Neural cell (in vitro differentiated cells): ENCODE measurements around the gene CD72. TPM values are rescaled to one million over a fixed set of nuclear protein-coding genes. Genes with fewer than 3 reads are reported as not detected.

Experiments
- H2AFZ ChIP-seq: fragments of 200-600, 300-800 bp; sonication (generic), shearing (Covaris generic); 2 replicates; pipeline ENCODE4 v1.6.0; 2014; ENCODE audit warnings: low read depth, mild to moderate bottlenecking, antibody characterized with exemption, low read length, moderate library complexity
- H3F3A ChIP-seq: fragments of 200-600 bp; shearing (Covaris generic); 2 replicates; pipeline ENCODE4 v1.6.1; 2016; ENCODE audit warnings: mild to moderate bottlenecking, moderate library complexity, mixed read lengths, antibody characterized with exemption, low read length; ENCODE audit not compliant: insufficient read depth, poor library complexity, severe bottlenecking
- H3K27ac ChIP-seq: fragments of 200-600, 300-800 bp; sonication (generic), shearing (Covaris generic); 2 replicates; pipeline ENCODE4 v1.5.1; 2014; ENCODE audit warnings: mild to moderate bottlenecking, low read length, moderate library complexity
- H3K27me3 ChIP-seq: fragments of 300-800, 200-600 bp; sonication (generic), shearing (Covaris generic); 2 replicates; pipeline ENCODE4 v1.6.0; 2014; ENCODE audit warnings: mild to moderate bottlenecking, low read depth, low read length, moderate library complexity; ENCODE audit not compliant: insufficient read depth
- H3K36me3 ChIP-seq: fragments of 300-800, 200-600 bp; sonication (generic), shearing (Covaris generic); 2 replicates; pipeline ENCODE4 v1.5.1; 2014; ENCODE audit warnings: mild to moderate bottlenecking, antibody characterized with exemption, low read length, moderate library complexity; ENCODE audit not compliant: insufficient read depth
- H3K4me2 ChIP-seq: fragments of 300-800, 200-600 bp; sonication (generic), shearing (Covaris generic); 2 replicates; pipeline ENCODE4 v1.6.0; 2014; ENCODE audit warnings: mild to moderate bottlenecking, low read length
- H3K4me3 ChIP-seq: fragments of 300-800, 200-600 bp; sonication (generic), shearing (Covaris generic); 2 replicates; pipeline ENCODE4 v1.5.1; 2014; ENCODE audit warnings: mild to moderate bottlenecking, low read length, moderate library complexity
- H3K79me2 ChIP-seq: fragments of 200-600 bp; shearing (Covaris generic); replicated peaks from 2 replicates; pipeline ENCODE4 v1.6.0; 2014; ENCODE audit warnings: mild to moderate bottlenecking, low read length, moderate library complexity; ENCODE audit not compliant: insufficient read depth
- H3K9ac ChIP-seq: fragments of 300-800, 200-600 bp; sonication (generic), shearing (Covaris generic); 2 replicates; pipeline ENCODE4 v1.6.1; 2016; ENCODE audit warnings: mild to moderate bottlenecking, low read length, mixed read lengths
- H3K9me2 ChIP-seq: fragments of 200-600 bp; shearing (Covaris generic); 2 replicates; pipeline ENCODE4 v1.6.1; 2016; ENCODE audit warnings: mild to moderate bottlenecking, low read length, mixed read lengths; ENCODE audit not compliant: insufficient read depth
- H3K9me3 ChIP-seq: fragments of 200-600, 300-800 bp; sonication (generic), shearing (Covaris generic); 2 replicates; pipeline ENCODE4 v1.6.1; 2016; ENCODE audit warnings: mild to moderate bottlenecking, mixed run types, low read length, moderate library complexity, mixed read lengths
- H4K20me1 ChIP-seq: fragments of 200-600 bp; shearing (Covaris generic); 2 replicates; pipeline ENCODE4 v1.6.1; 2016; ENCODE audit warnings: mild to moderate bottlenecking, mixed run types; ENCODE audit not compliant: insufficient read depth
- EP300 ChIP-seq: fragments of 450-650 bp; conservative IDR thresholded peaks from 2 replicates; pipeline ENCODE4 v1.6.1; 2014; ENCODE audit warnings: antibody characterized with exemption, mild to moderate bottlenecking, moderate library complexity; ENCODE audit not compliant: poor library complexity, severe bottlenecking
- EZH2 ChIP-seq: fragments of 200-600, 300-800 bp; shearing (Covaris generic), sonication (generic); IDR thresholded peaks from 2 replicates; pipeline ENCODE4 v1.6.1; 2014; ENCODE audit warnings: antibody characterized with exemption, low read length, borderline replicate concordance, mild to moderate bottlenecking; ENCODE audit not compliant: insufficient read depth, poor library complexity, severe bottlenecking
- MXI1 ChIP-seq: fragments of 450-650 bp; conservative IDR thresholded peaks from 2 replicates; pipeline ENCODE4 v1.6.1; 2014; ENCODE audit warnings: antibody characterized with exemption, mild to moderate bottlenecking; ENCODE audit not compliant: poor library complexity, severe bottlenecking
- POLR2AphosphoS5 ChIP-seq: IDR thresholded peaks from 2 replicates; pipeline ENCODE4 v1.6.1; 2012
- RAD21 ChIP-seq: fragments of 450-650 bp; conservative IDR thresholded peaks from 2 replicates; pipeline ENCODE4 v1.6.1; 2014; ENCODE audit warnings: antibody characterized with exemption, mild to moderate bottlenecking, moderate library complexity
- SMC3 ChIP-seq: fragments of 450-650 bp; conservative IDR thresholded peaks from 2 replicates; pipeline ENCODE4 v1.6.1; 2014; ENCODE audit warnings: antibody characterized with exemption, mild to moderate bottlenecking, moderate library complexity; ENCODE audit not compliant: poor library complexity
- TAF1 ChIP-seq: IDR thresholded peaks from 2 replicates; pipeline ENCODE4 v1.6.1; 2012; ENCODE audit warnings: low read depth
- polyA plus RNA-seq: library from polyadenylated mRNA; depleted of rRNA; stranded (reverse); fragments of >200 nt; gene quantifications from 2 replicates; pipeline ENCODE4 v1.2.3, GENCODE V29; 2014
- TF ChIP-seq, protein P1 (sequence below): fragments of 450-650 bp; IDR thresholded peaks from 2 replicates; pipeline ENCODE4 v1.5.1; 2014; ENCODE audit warnings: antibody characterized with exemption, mild to moderate bottlenecking, moderate library complexity; ENCODE audit not compliant: poor library complexity, severe bottlenecking
- TF ChIP-seq, protein P2 (sequence below): IDR thresholded peaks from 2 replicates; pipeline ENCODE4 v1.6.1; 2012; ENCODE audit warnings: borderline replicate concordance

CD72 gene
- polyA plus RNA-seq, 1 donor from 2014 or later = not detected

DNA sequence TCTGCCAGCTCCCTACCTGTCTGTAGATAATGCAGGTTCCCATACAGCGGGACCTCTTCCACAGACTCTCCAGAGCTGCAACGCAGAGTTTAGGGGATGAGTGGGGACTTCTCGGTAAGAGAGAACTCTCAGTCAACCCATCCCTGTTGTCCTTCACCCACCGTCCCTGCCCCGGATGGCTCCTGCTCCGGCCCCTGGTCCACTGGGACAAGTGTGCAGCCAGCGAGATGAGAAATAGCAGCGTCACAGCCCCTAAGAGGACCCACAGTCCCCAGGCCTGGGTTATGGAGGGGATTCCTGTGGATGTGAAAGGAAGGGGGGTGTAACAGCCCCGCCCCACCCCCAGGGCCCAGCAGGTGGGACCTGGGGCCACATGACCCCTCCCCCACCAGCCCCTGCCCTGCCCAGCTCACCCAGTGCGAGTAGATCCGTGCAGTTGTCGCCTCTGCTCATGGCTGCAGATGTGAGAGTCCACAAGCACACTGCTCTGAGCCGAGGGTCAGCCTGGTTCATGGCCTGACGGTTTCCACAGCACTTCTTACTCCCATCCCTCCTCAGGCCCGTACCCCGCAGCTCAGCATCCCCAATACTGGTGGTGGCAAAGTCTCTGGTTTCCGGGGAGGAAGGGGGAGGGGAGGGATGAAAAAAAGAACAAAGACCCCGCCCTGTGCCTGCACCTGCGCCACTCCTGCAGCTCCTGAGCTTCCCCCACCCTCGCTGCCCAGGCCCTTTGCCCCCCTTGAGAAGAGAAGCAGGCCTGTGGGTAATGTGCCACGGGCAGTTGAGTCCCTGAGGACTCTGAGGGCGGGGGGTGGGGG lies 32.3 kb upstream of the CD72 start, which contains the start of gene SIT1:
Gene SIT1, minus strand, starts transcription at position 591 of the 818 bp plus-strand sequence. Its CDS starts 78 bp downstream, at position 513.
- H3K9me2 ChIP-seq = no peaks in the 10 kb centered on the region
- no peak within 1 kb of the TSS for H3K4me2 ChIP-seq
- no peak within 1 kb of the TSS for H2AFZ ChIP-seq
- no peaks in the 10 kb centered on the region for H4K20me1 ChIP-seq
- H3K27ac ChIP-seq = no peak within 1 kb of the TSS
- no peak within 1 kb of the TSS for H3K9ac ChIP-seq
- H3K9me3 ChIP-seq = no peaks in the 10 kb centered on the region
- TF ChIP-seq POLR2AphosphoS5 (no peak), EP300 (no peak), EZH2 (no peak), MXI1 (no peak)
- TF ChIP-seq, protein P1, sequence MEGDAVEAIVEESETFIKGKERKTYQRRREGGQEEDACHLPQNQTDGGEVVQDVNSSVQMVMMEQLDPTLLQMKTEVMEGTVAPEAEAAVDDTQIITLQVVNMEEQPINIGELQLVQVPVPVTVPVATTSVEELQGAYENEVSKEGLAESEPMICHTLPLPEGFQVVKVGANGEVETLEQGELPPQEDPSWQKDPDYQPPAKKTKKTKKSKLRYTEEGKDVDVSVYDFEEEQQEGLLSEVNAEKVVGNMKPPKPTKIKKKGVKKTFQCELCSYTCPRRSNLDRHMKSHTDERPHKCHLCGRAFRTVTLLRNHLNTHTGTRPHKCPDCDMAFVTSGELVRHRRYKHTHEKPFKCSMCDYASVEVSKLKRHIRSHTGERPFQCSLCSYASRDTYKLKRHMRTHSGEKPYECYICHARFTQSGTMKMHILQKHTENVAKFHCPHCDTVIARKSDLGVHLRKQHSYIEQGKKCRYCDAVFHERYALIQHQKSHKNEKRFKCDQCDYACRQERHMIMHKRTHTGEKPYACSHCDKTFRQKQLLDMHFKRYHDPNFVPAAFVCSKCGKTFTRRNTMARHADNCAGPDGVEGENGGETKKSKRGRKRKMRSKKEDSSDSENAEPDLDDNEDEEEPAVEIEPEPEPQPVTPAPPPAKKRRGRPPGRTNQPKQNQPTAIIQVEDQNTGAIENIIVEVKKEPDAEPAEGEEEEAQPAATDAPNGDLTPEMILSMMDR = no peak
- TF ChIP-seq, protein P2, sequence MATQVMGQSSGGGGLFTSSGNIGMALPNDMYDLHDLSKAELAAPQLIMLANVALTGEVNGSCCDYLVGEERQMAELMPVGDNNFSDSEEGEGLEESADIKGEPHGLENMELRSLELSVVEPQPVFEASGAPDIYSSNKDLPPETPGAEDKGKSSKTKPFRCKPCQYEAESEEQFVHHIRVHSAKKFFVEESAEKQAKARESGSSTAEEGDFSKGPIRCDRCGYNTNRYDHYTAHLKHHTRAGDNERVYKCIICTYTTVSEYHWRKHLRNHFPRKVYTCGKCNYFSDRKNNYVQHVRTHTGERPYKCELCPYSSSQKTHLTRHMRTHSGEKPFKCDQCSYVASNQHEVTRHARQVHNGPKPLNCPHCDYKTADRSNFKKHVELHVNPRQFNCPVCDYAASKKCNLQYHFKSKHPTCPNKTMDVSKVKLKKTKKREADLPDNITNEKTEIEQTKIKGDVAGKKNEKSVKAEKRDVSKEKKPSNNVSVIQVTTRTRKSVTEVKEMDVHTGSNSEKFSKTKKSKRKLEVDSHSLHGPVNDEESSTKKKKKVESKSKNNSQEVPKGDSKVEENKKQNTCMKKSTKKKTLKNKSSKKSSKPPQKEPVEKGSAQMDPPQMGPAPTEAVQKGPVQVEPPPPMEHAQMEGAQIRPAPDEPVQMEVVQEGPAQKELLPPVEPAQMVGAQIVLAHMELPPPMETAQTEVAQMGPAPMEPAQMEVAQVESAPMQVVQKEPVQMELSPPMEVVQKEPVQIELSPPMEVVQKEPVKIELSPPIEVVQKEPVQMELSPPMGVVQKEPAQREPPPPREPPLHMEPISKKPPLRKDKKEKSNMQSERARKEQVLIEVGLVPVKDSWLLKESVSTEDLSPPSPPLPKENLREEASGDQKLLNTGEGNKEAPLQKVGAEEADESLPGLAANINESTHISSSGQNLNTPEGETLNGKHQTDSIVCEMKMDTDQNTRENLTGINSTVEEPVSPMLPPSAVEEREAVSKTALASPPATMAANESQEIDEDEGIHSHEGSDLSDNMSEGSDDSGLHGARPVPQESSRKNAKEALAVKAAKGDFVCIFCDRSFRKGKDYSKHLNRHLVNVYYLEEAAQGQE = no peak
- H3K79me2 ChIP-seq = no peaks in the 10 kb centered on the region
- no peak within 1 kb of the TSS for H3K4me3 ChIP-seq
- H3F3A ChIP-seq = no peaks in the 10 kb centered on the region
- H3K36me3 ChIP-seq = no peaks in the 10 kb centered on the region
- H3K27me3 ChIP-seq = no peaks in the 10 kb centered on the region

DNA sequence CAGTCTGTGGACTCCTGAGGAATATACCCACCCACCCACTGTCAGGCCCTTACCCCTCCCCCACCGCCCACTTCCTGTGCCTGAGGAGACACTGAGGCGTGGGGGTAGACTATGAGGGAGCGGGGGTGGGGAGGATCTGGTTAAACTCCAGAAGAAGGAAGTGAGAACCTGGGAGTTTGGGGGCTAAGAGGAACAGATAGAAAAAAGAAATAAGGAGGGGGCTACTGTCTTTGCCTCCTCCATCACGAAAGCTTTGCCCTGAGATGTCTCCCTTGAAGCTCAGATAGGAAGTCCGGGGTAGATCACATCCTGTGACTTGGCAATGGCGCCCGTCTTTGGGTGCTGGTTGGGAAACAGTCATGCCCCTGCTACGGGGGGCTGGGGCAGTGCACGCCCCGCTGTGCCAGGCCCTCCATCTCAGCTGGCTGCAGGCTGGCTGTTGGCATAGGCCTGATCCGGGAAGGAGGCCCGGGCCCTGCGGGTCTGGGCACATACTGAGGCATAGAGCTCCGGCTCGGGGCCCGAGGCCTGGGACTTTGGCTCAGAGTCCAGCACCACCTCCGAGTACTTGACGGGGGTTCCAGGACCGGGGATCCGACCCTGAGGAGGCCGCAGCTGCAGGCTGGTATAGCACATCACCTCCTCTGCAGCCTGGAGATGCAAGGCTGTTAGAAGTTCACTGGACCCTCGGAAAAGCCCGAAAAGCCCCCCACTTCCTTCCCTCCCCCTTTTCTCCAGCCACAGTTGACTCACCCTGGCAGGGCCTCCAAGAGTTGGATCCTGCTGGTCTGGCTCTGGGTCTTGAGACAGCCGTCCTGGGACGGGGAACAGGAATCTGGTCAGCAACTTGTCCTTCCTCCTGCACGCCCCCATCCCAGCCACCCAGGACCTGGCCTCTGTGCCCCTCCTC lies 31.5 kb upstream of the CD72 start:
- Histone ChIP-seq H3F3A (no peaks in the 10 kb centered on the region), H3K36me3 (no peaks in the 10 kb centered on the region), H3K27me3 (no peaks in the 10 kb centered on the region), H2AFZ (no peak overlapping the region), H3K4me3 (no peak overlapping the region), H3K79me2 (no peaks in the 10 kb centered on the region), H3K9me2 (no peaks in the 10 kb centered on the region), H3K4me2 (no peak overlapping the region), H3K9ac (no peak overlapping the region), H4K20me1 (no peaks in the 10 kb centered on the region), H3K27ac (no peak overlapping the region), H3K9me3 (no peaks in the 10 kb centered on the region)
- TF ChIP-seq, protein P1 = no peak
- TF ChIP-seq TAF1 = no peak
- no peak for TF ChIP-seq EP300
- no peak for TF ChIP-seq MXI1
- TF ChIP-seq EZH2 = no peak
- TF ChIP-seq, protein P2 = no peak
- TF ChIP-seq POLR2AphosphoS5 = no peak
- TF ChIP-seq SMC3 = no peak
- no peak for TF ChIP-seq RAD21
